Stimulated activated memory B cell treated with anti-CD40 and anti-IgM and Interleukin-4, amounts not matched to agents 10 μg/mL and 1 μg/mL and 100 μg/mL, for 72 hours (primary cell): ENCODE measurements around the gene WDR36.

Experiments
- ATAC-seq: fragments of 150-1000 bp; cut with Tn5 transposase; 2 replicates; pipeline ENCODE4 v1.10.0; 2021
- H3K27ac Mint-ChIP-seq: one replicate; pipeline ENCODE4 v1.8.0; 2022; ENCODE audit warnings: mild to moderate bottlenecking, mixed read lengths
- H3K27me3 Mint-ChIP-seq: one replicate; pipeline ENCODE4 v1.8.0; 2022; ENCODE audit warnings: mixed read lengths
- H3K36me3 Mint-ChIP-seq: one replicate; pipeline ENCODE4 v1.8.0; 2022; ENCODE audit warnings: mixed read lengths
- H3K4me1 Mint-ChIP-seq: one replicate; pipeline ENCODE4 v1.8.0; 2022; ENCODE audit warnings: mixed read lengths
- H3K4me3 Mint-ChIP-seq: one replicate; pipeline ENCODE4 v1.8.0; 2022; ENCODE audit warnings: mild to moderate bottlenecking, moderate library complexity, mixed read lengths
- H3K9me3 Mint-ChIP-seq: one replicate; pipeline ENCODE4 v1.8.0; 2022; ENCODE audit warnings: mixed read lengths

The WDR36 gene

GRCh38 chr5:111170279-111170678 is 78.1 kb downstream of the WDR36 start:
- no peak for ATAC-seq
- Mint-ChIP-seq H3K4me3 (no peak overlapping the region), H3K36me3 (no peaks in the 10 kb centered on the region), H3K27me3 (peaks cover 17% of the 10 kb centered on the region), H3K4me1 (no peaks in the 10 kb centered on the region), H3K9me3 (peaks cover 3% of the 10 kb centered on the region), H3K27ac (no peak overlapping the region)

- H3K27me3 Mint-ChIP-seq: peaks cover 24% of the 10 kb centered on the region
- H3K4me1 Mint-ChIP-seq: no peaks in the 10 kb centered on the region
- H3K4me3 Mint-ChIP-seq: no peak overlapping the region
- H3K27ac Mint-ChIP-seq: no peak overlapping the region
- H3K36me3 Mint-ChIP-seq: no peaks in the 10 kb centered on the region
- H3K9me3 Mint-ChIP-seq: peaks cover 3% of the 10 kb centered on the region
- no peak for ATAC-seq
Measured at GRCh38 chr5:111172504-111172903, 80.4 kb downstream of the WDR36 start.

- Mint-ChIP-seq H3K9me3 (peaks cover 3% of the 10 kb centered on the region), H3K36me3 (no peaks in the 10 kb centered on the region), H3K4me1 (no peaks in the 10 kb centered on the region), H3K27me3 (peaks cover 24% of the 10 kb centered on the region), H3K27ac (no peak overlapping the region), H3K4me3 (no peak overlapping the region)
- ATAC-seq: no peak
Measured at GRCh38 chr5:111173476-111173875, 81.3 kb downstream of the WDR36 start.
